HEK293T (cell line): ENCODE results near the gene PAM16.

Source experiments
- ARNT ChIP-seq: fragments of 450-650 bp; IDR thresholded peaks from 2 replicates; pipeline ENCODE4 v1.6.1; 2017; ENCODE audit warnings: mild to moderate bottlenecking
- BHLHE40 ChIP-seq: fragments of 450-650 bp; IDR thresholded peaks from 2 replicates; pipeline ENCODE4 v1.6.1; 2016; ENCODE audit warnings: mild to moderate bottlenecking, moderate library complexity, borderline replicate concordance
- CTBP1 ChIP-seq: fragments of 450-650 bp; IDR thresholded peaks from 2 replicates; pipeline ENCODE4 v1.6.1; 2016; ENCODE audit warnings: borderline replicate concordance
- ELF4 ChIP-seq: fragments of 450-650 bp; IDR thresholded peaks from 2 replicates; pipeline ENCODE4 v1.6.1; 2017; ENCODE audit warnings: antibody characterized with exemption
- SP1 ChIP-seq: fragments of 450-650 bp; IDR thresholded peaks from 2 replicates; pipeline ENCODE4 v1.6.1; 2017
- SUZ12 ChIP-seq: fragments of 450-650 bp; IDR thresholded peaks from 2 replicates; pipeline ENCODE4 v1.6.1; 2016; ENCODE audit warnings: mild to moderate bottlenecking

GRCh38 chr16:4339455-4339854, 11.7 kb downstream of the PAM16 start:
- TF ChIP-seq BHLHE40 (no peak), ARNT (no peak), CTBP1 (no peak), ELF4 (no peak), SP1 (no peak), SUZ12 (no peak)
